ENCODE data around the gene HMSD.
A peak's percentile ranks its signal among the peaks of the same experiment; 100 is the strongest.

The HMSD gene

GRCh38 chr18:63953811-63954210 is 4.7 kb downstream of the HMSD start:
- DNase-seq (ENCODE audit: extremely low read depth in 1 of 2, low read depth in 1 of 2) = no peak

- DNase-seq (ENCODE audit: extremely low read depth in 1 of 2, low read depth in 1 of 2) = no peak
Observed at GRCh38 chr18:63956755-63957154, 7.7 kb downstream of the HMSD start.

- no peak for DNase-seq (ENCODE audit: extremely low read depth in 1 of 2, low read depth in 1 of 2)
Observed at GRCh38 chr18:63960891-63961290, 11.8 kb downstream of the HMSD start.

- no peak for DNase-seq (ENCODE audit: extremely low read depth in 1 of 2, low read depth in 1 of 2)
Observed at GRCh38 chr18:63961435-63961980, 12.4 kb downstream of the HMSD start.

- DNase-seq (ENCODE audit: extremely low read depth in 1 of 2, low read depth in 1 of 2) = no peak
Observed at GRCh38 chr18:63962137-63962536, 13.0 kb downstream of the HMSD start.

- DNase-seq (ENCODE audit: extremely low read depth in 1 of 2, low read depth in 1 of 2) = peak in 1 of 2 donors; percentile 19
Observed at GRCh38 chr18:63963615-63964256, 14.6 kb downstream of the HMSD start.

GRCh38 chr18:63964908-63965307 is 15.8 kb downstream of the HMSD start:
- DNase-seq (ENCODE audit: extremely low read depth in 1 of 2, low read depth in 1 of 2) = no peak

- no peak for DNase-seq (ENCODE audit: extremely low read depth in 1 of 2, low read depth in 1 of 2)
Observed at GRCh38 chr18:63965716-63966330, 16.7 kb downstream of the HMSD start.

GRCh38 chr18:63969942-63970808 is 21.1 kb downstream of the HMSD start, which contains the start of gene SERPINB8:
SERPINB8 (plus strand) TSS chr18:63970081; CDS start chr18:63978309, 8,228 bp downstream.
- peak; percentile 45 to 58 for DNase-seq (ENCODE audit: extremely low read depth in 1 of 2, low read depth in 1 of 2)

GRCh38 chr18:63970809-63971205 is 21.7 kb downstream of the HMSD start:
- no peak for DNase-seq (ENCODE audit: extremely low read depth in 1 of 2, low read depth in 1 of 2)

- no peak for DNase-seq (ENCODE audit: extremely low read depth in 1 of 2, low read depth in 1 of 2)
Observed at GRCh38 chr18:63971320-63972001, 22.4 kb downstream of the HMSD start.

- DNase-seq (ENCODE audit: extremely low read depth in 1 of 2, low read depth in 1 of 2) = no peak
Observed at GRCh38 chr18:63972002-63972376, 22.9 kb downstream of the HMSD start.

- no peak for DNase-seq (ENCODE audit: extremely low read depth in 1 of 2, low read depth in 1 of 2)
Observed at GRCh38 chr18:63974991-63975390, 25.9 kb downstream of the HMSD start.

GRCh38 chr18:63975628-63976027 is 26.5 kb downstream of the HMSD start:
- DNase-seq (ENCODE audit: extremely low read depth in 1 of 2, low read depth in 1 of 2) = no peak

GRCh38 chr18:63977040-63977439 is 27.9 kb downstream of the HMSD start:
- DNase-seq (ENCODE audit: extremely low read depth in 1 of 2, low read depth in 1 of 2) = no peak

- no peak for DNase-seq (ENCODE audit: extremely low read depth in 1 of 2, low read depth in 1 of 2)
Observed at GRCh38 chr18:63979409-63979920, 30.4 kb downstream of the HMSD start.

GRCh38 chr18:63980027-63980426 is 30.9 kb downstream of the HMSD start:
- no peak for DNase-seq (ENCODE audit: extremely low read depth in 1 of 2, low read depth in 1 of 2)

- no peak for DNase-seq (ENCODE audit: extremely low read depth in 1 of 2, low read depth in 1 of 2)
Observed at GRCh38 chr18:63980896-63981460, 31.9 kb downstream of the HMSD start.

GRCh38 chr18:63981719-63982118 is 32.6 kb downstream of the HMSD start:
- no peak for DNase-seq (ENCODE audit: extremely low read depth in 1 of 2, low read depth in 1 of 2)

- no peak for DNase-seq (ENCODE audit: extremely low read depth in 1 of 2, low read depth in 1 of 2)
Observed at GRCh38 chr18:63982361-63982760, 33.3 kb downstream of the HMSD start.
